Astrocyte (in vitro differentiated cells and primary cell): ENCODE results near the gene FES.

Experiments used
- EZH2 ChIP-seq: IDR thresholded peaks from 2 replicates; pipeline ENCODE4 v1.6.1; 2012; ENCODE audit warnings: mild to moderate bottlenecking, low read length, inconsistent platforms; ENCODE audit not compliant: insufficient read depth
- TF ChIP-seq, protein P1 (sequence below): IDR thresholded peaks from 2 replicates; pipeline ENCODE4 v1.5.1; 2011; ENCODE audit warnings: low read depth, mild to moderate bottlenecking, inconsistent platforms, low read length, moderate library complexity; ENCODE audit not compliant: insufficient read depth

DNA sequence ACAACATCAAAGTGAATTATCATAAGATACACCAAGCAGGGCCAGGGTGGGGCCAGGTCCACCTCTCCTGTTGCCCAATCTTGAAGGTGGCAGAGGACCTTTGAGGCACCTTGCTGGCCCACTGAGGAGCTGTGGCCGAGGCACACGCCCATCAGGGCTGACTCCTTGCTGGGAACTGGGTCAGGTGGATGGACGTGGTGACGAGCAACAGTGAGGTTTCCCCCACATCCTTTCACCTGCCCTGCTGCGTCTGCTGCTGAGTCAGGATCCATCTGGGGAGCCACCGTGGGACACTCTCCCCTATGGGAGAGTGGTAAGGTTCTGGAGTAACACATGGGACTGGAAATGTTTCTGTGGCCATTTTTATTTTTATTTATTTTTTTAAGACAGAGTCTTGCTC is 33.2 kb upstream of the FES start:
- TF ChIP-seq, protein P1, sequence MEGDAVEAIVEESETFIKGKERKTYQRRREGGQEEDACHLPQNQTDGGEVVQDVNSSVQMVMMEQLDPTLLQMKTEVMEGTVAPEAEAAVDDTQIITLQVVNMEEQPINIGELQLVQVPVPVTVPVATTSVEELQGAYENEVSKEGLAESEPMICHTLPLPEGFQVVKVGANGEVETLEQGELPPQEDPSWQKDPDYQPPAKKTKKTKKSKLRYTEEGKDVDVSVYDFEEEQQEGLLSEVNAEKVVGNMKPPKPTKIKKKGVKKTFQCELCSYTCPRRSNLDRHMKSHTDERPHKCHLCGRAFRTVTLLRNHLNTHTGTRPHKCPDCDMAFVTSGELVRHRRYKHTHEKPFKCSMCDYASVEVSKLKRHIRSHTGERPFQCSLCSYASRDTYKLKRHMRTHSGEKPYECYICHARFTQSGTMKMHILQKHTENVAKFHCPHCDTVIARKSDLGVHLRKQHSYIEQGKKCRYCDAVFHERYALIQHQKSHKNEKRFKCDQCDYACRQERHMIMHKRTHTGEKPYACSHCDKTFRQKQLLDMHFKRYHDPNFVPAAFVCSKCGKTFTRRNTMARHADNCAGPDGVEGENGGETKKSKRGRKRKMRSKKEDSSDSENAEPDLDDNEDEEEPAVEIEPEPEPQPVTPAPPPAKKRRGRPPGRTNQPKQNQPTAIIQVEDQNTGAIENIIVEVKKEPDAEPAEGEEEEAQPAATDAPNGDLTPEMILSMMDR = no peak
- TF ChIP-seq EZH2 = no peak
